GM21367 (cell line): ENCODE measurements around the gene TMEM229B.

Experiments used
- ATAC-seq: cut with Tn5 transposase; IDR thresholded peaks from one replicate; pipeline ENCODE4 v1.9.1; 2021; ENCODE audit not compliant: unreplicated experiment

TMEM229B gene

DNA sequence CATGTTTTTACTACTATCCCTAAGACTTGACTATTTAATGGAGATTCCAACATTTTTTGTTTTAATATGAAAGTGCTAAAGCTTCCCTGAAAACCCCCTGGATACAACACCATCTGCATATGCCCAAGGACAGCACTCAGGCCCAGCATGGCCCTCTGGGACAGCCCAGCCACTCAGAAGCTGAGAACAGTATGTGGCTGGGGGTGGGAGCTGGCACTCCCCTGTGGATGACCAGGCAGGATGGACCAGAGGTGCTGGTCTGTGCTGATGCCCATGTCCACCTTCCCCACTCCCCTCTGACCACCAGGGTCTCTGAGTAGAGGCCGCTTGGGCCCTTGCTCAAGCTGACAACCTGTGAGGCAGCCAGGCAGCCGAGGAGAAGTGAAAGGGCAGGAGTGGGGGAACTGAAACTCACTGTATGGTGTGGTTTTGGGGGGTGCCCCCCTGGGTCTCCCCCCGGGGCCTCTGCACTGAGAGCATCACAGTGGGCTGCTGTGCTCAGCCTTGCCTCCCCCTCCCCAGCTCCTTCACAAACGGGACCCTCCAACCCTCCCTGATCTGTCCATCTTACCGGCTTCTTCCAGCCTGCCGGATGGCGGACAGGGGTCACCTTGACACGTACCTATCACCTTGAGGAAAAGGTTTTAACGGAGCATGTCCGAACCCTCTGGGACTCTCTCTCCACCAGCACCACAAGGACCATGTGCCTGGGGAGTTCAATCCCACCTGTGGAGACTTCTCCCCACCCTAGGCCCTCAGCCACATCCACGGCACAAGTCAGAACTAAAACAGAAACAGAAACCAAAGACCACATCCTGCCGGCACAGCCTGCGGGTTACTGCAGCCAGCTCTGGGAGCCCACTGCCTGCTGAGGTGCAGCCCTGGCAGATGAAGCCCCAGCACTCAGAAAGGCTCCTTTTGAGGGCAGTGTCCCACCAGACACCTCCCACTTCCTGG lies at the start of gene TMEM229B:
Gene TMEM229B (minus strand): TSS at position 785 of the 957 bp plus-strand sequence. CDS start 14,798 bp downstream, outside the sequence.
- peak; percentile 81 for ATAC-seq

DNA sequence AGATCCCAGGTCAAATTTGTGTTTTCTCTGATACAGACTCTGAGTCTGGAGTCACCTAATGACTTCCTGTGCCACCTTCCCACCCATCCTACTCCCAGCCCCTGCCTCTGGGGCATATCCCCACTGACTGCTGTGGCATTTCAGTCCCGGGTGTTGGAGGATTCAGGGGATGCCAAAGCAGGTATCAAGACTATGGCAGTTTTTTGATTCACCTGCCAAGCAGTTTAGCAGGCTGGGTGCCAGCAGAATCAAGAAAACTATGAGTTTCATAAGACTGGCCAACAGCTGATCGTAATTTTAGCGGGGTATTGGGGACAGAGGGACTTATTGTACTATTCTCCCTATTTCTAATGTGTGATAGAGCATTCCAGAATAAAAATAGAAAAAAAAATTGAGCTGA lies 49.2 kb upstream of the TMEM229B start:
- ATAC-seq = no peak

DNA sequence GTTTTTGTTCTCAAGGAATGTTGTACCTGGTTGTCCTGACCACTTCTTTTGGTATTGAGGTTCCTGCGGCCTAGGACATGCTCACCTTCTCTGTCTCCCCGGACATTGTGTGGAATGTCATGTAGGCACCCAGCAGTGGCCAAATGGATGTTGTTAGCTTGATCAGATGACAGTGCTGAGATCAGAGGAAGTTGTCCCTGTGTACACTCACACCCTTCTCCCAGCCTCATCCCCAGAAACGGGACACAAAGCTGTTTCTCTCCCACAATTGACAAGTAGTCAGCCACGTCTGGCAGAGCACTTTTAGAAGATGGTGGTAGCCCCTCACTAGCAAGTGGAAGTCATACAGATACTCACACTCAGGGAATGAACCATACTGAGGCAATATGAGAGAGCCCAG lies 47.6 kb upstream of the TMEM229B start:
- ATAC-seq = no peak

DNA sequence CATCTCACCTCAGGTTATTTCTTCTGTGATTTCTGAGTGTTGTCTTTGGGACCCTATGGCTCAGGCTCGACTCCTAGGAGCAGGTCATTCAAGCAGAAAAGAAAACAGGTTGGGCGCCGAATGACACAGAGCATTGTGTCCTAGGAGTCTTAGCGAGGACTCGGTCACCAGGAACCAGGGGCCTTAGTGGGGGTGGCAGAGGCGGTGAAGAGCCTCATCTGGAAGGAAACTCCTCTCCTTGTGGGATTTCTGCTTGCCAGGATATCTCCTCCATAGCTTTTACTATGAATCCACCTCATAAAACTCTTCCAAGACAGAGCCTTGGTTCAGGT lies 45.2 kb upstream of the TMEM229B start:
- no peak for ATAC-seq

DNA sequence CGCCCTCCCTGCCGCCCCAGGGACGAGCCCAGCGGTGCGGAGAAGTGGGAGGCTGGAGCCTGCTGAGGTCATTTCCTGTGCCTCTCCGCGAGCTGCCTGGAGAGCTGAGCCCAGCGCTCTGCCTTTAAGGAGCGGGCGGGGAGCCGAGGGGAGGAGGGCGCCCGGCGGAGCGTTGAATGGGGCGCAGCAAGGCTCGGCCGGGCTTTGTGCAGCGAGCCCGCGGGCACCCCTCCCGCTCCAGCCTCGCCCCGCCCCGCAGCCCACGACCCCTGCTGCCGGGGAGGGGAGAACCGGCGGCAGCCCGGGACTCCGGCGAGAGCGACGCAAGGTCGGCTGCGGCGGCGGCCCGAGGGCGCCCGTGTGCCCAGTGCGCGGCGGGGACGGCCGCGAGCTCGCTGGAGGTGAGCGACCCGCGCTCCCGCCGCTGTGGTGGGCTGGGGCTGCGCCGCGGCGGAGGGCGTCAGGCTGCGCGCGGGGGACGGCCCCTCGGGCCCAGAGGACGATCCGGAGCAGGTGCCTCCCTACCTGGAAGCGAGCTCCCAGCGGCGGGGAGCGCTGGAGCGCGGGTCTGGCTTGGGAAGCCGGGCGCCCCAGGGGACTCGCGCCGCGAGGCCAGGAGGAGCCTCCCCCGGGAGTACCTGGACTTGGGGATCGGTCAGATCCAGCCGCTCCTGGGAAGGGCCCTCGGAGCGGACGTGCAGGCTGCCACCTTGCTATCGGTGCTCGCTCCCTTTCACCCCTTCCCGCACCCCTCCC lies 44.7 kb upstream of the TMEM229B start, which contains the start of gene PLEKHH1:
Gene PLEKHH1 (plus strand): TSS at position 293 of the 756 bp plus-strand sequence. CDS start 8,578 bp downstream, outside the sequence.
- no peak for ATAC-seq

DNA sequence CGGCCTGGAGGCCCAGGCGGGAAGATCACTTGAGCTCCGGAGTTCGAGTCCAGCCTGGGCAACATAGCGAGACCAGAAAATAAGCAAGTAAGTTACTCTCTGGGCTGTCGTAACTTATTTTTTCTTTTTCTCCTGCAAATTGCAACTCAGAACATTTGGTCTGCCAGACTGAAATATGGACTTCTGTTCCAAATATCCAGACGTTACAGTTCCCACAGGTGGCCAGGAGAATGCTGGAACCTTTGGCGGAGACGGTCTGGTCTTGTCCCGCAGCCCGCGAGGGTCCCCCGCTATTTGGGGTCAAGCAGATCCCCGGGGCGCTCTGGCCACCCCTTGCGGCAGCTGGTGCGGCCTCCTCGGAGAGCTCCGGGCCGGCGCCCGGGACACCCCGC lies 44.1 kb upstream of the TMEM229B start:
- ATAC-seq = no peak

DNA sequence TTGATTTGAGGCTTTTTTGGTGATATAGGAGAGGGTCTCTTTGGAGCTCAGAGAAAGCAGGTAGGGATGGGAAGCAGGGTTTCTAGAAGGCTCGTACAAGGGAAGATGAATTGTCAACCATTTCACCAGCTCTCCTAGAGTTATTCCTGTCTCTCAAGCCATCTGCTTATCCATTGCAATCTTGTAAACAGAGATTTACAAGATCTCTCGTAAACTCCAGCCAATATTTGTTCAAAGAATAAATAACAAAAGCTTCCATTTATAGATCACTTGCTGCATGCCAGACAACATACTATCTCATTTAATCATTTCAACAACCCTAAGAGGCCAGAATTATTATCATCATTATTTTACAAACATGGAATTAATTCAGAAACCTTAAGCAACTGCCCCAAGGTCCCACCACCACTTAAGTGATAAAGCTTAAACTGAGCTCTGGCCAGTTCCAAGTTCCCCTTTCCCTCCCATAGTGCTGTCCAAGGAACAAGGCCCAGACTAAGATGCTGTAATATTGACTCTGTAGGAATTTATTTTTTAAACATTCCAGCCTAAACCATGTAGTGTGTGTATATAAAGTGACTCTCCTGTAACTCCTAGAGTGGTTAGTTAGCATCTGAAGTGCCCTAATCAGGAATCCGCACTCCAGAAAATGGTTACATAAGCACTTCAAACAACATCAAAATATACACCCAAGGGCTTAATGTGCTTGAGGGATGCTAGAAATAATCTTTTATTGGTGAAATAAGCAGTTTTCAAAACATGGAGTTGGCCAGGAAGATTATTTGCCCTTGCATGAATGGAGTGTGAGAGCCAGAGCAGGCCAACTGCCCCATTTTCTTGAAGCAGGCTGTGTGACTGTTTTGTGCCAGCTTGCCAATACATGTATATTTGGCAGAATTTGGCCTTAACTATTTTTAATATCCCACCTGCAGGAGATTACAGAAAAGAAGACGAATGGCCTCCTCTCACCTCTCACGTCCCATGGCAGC lies 41.7 kb upstream of the TMEM229B start:
- no peak for ATAC-seq

DNA sequence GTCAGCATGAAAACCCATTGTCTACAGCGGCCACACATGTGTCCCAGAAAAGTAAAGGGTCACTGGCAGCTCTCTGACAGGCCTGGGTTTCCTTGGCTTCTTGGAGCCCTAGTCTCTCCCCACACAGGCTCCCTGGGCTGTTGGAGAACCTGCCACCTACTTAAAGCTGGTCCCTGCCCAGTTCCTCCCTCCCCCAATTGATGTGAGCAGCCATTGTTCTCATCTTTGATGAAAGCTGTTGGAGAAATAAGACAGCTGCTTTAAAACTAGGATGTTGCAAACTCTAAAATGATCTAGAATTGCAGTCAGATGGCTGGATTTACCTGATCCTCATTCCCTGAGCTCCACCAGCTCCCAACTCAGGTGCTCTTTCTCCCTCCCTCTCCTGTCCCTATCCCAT lies 39.8 kb upstream of the TMEM229B start:
- ATAC-seq = no peak

DNA sequence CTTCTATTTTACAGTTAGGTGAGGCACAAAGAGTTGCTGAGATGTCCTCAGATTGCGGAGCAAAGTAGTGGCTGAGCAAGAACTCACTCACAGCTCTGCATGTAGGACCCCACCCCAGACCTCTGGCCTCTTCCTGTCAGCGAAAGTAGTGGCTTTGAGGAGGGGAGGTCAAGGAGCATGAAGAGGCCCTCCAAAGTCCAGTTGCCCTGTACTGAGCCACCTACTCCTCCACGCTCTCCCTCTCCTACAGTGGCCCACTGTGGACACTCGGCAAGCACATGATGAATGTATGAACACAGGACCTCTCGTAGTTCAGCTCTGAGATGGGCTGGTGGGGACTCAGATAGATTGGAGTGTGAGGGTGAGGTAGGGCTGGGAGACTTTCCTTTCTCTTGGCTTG lies 39.2 kb upstream of the TMEM229B start:
- no peak for ATAC-seq

DNA sequence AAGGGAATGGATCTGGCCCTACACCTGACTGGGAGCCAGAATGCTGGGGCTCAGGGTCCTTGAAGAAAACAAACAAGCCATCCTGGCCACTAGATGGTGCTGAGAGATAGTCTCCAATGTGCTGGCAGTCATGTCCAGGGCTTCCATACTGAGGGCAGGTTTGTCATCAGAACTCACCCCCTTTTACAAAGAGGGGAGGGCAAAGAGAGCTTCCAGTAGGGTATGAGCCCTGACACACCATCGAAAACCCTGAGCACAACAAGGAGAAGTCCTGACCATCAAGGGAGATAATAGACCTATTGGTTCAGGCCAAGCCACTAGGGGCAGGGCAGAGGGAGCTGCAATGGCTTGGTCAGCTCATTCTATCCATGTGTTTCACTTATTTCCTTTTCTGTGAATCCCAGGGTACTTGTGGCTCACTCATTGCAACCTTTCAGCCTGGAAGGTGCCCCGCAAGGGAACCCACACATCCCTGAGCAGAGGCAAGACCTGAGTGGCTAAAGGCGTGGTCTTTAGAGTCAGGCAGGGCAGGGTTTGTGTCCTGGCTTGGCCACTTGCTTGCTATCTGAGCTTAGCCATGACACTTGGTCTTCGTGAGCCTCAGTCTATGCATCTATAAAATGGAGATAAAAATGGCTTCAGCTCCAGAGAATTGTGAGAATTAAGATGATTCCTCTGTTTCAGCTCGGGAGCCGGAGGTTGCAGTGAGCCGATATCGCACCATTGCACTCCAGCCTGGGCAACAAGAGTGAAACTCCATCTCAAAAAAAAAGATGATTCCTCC lies 38.3 kb upstream of the TMEM229B start:
- ATAC-seq = no peak

DNA sequence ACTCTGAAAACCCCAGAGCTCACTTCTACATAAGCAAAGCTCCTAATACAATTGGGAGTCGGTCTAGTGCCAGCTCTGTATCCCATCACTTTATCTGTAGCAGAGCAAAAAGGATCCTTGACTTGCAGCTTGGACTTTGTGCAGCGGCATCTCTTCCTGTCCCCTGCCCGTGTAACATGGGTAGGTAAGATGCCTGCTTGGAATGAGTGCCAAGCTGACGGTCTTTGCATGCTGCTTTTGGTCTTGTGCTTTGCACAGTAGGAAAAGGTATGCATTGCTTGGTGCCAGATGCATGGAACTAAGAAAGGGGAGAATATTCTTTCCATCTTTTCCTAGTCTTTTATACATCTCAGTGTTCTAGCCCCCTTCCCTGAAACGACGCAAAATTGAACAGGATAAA lies 37.7 kb upstream of the TMEM229B start:
- ATAC-seq = no peak

DNA sequence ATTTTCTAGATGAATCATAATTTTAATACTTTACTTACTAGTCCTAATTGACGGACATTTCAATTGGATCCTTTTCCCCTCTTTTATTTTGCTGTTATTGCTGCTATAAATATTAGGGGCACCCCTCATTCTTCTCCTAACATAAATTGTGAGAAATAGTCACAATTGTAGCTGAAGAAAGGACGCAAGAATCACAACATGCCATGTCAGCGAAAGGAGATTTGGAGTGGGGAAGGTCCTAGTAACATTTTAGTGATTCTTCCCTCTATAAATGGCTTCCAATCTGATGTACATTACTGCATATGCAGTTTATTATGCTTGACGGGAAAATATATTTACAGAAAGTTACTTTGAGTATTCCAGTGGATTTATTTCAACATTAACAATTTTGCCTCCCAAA lies 36.9 kb upstream of the TMEM229B start:
- ATAC-seq = no peak

DNA sequence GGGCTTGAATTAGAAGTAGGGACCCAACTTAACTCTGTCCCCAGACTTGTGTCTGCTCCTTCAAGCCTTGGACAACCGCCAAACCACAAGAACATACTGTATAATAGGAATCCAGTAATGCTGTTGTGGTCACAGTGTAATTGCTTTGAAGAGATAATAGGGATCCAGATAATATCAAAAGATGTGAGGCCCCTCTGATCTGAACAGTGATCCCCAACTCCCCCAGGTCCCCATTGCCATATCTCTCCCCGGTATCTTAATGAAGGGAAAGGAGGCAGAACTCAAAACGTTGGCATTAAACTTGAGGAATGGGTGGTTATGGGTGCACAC lies 36.1 kb upstream of the TMEM229B start:
- ATAC-seq = no peak

DNA sequence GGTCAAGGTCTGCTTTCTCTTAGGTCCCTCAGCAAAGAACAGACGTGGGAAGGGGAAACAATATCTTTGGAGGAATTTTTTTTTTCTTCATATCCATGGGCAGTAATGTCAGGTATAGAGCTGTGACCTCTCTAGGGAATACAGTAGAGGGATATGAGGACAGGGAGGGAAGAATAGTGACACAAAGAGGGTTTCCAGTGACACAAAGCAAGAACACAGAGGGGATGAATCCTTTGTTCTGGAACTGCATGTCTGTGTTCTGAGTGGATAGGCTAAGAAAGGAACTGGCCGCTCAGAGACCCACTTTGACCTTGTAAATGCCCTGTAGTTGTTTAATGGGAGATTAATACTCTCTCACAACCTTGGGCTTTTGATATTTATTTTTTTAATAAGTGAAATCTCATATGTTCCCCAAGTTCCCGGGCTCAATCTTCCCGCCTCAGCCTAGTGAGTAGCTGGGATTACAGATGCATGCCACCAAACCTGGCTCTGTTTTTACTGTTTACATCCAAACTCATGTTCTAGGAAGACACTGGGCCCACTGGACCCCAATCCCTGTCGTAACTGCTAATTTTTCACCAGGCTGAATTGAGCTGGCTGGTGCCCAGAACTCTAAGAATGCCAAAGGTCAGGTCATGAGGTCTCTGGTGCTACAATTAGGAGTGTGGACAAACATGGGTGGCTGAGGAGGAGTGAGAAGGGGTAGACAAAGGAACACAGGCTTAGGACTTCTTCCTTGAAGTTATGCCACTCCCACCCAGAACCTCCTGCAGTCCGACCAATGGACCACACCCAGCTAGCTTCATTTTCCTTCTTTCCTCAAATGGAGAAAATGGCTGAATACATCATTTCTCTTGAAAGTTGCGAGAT lies 35.5 kb upstream of the TMEM229B start:
- no peak for ATAC-seq

DNA sequence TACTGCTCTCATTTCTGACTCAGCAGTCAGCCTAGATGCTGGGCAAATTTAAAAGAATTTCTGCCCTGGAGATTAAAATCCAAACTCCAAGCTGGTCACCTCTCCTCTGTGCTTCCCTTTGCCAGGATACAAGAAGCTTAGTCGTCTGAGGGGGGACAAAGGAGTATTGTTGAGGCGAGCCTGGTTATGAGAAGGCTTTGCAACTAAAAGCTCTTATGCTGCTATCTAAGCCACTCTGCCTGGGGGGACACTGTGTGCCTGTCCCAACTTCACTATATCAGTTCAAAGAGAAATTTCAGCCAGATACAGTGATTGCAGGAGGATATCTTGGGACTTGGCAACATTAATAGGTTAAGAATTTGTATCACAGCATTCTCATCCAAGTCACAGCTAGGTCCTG lies 33.7 kb upstream of the TMEM229B start:
- ATAC-seq = no peak

DNA sequence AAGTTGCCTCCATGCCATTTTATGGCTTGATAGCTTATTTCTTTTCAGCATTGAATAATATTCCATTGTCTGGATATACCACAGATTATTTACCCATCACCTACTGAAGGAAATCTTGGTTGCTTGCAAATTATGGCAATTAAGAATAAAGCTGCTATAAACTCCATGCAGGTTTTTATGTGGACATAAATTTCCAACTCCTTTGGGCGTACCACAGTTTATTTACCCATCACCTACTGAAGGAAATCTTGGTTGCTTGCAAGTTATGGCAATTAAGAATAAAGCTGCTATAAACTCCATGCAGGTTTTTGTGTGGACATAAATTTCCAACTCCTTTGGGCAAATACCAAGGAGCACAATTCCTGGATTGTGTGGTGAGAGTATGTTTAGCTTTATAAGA lies 32.0 kb upstream of the TMEM229B start:
- ATAC-seq = no peak

DNA sequence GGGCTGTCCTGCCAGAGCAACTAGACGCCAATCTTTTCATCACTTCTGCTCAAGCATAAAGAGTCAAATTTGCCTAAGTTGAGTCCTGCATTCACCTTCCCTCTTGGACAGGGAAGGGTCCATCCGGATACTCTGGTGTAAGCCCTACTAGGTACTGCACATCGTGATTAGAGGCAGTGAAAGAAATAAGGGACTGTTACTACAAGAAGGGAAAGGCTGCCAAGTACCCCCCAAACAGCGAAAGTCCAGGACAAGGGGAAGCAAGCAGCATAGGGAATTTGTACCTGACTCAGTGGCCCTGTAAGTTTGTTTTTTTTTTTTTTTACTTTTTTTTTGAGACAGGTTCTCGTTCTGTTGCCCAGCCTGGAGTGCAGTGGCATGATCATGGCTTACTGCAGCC lies 30.9 kb upstream of the TMEM229B start:
- ATAC-seq = no peak

DNA sequence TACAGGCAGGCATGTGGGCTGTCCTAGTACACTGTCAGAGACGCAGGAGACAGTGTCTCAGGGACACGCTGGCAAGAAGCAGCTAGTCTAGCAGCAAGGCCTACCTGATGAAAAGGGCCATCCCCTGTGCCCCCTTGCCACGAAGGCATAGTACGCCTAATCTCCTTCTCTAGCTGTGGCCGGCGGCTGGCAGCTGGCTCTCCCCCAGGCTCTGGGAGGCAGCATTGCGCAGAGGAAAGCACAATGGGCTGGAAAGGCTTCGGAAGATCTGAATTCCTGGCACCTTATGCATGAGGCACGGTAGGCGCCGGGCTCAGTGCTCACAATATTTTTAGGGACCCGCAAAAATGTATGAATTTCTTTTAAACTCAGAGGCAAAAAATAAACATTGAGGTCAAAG lies 28.6 kb upstream of the TMEM229B start:
- ATAC-seq = no peak

DNA sequence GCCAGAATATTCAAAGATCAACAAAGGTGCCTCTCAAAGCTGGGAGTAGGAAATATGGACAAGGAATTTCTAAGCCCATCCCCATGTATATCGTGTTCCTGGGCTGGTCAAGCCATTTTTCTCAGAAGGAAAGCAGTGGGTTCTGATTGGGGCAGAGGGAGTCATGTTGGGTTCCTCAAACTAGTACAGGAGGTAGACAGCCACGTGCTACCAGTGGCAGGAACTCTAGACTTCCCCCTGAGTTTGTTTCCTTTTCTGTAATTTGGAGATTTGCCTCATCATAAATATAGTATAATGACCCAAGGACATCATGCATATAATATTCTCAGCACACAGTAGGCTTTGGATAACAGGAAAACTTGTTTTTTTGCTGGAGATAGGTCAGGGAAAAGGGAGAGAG lies 28.2 kb upstream of the TMEM229B start:
- ATAC-seq = no peak
